Activated naive CD8-positive, alpha-beta T cell treated with anti-CD3 and anti-CD28 coated beads, Interleukin-2, amount 50 U/mL, for 16 hours (primary cell): ENCODE measurements around the gene CDCP1.

Experiments used
- DNase-seq: peaks from one replicate; pipeline ENCODE4 v3.0.0-alpha.2; 2020; ENCODE audit warnings: low read depth, low spot score

The CDCP1 gene

GRCh38 chr3:45113625-45114050, 32.5 kb downstream of the CDCP1 start:
- no peak for DNase-seq

GRCh38 chr3:45112939-45113338, 33.2 kb downstream of the CDCP1 start:
- no peak for DNase-seq

GRCh38 chr3:45110509-45110833, 35.7 kb downstream of the CDCP1 start:
- DNase-seq, result no peak

- no peak for DNase-seq
Measured at GRCh38 chr3:45109771-45110508, 36.2 kb downstream of the CDCP1 start.

GRCh38 chr3:45106874-45107273, 39.3 kb downstream of the CDCP1 start:
- DNase-seq, result no peak

GRCh38 chr3:45105855-45106671, 40.1 kb downstream of the CDCP1 start:
- DNase-seq, result peak; percentile 50

GRCh38 chr3:45104715-45105711, 41.2 kb downstream of the CDCP1 start:
- no peak for DNase-seq

- DNase-seq, result no peak
Measured at GRCh38 chr3:45103753-45104714, 42.1 kb downstream of the CDCP1 start.

- no peak for DNase-seq
Measured at GRCh38 chr3:45103334-45103733, 42.8 kb downstream of the CDCP1 start.

GRCh38 chr3:45100981-45101407, 45.2 kb downstream of the CDCP1 start:
- no peak for DNase-seq

- DNase-seq, result no peak
Measured at GRCh38 chr3:45098310-45098709, 47.9 kb downstream of the CDCP1 start.

- DNase-seq, result no peak
Measured at GRCh38 chr3:45097296-45097883, 48.8 kb downstream of the CDCP1 start.

- no peak for DNase-seq
Measured at GRCh38 chr3:45095916-45096526, 50.2 kb downstream of the CDCP1 start.

GRCh38 chr3:45093176-45093575, 53.0 kb downstream of the CDCP1 start:
- no peak for DNase-seq

GRCh38 chr3:45092132-45093031, 53.8 kb downstream of the CDCP1 start:
- DNase-seq, result no peak

GRCh38 chr3:45090855-45091254, 55.3 kb downstream of the CDCP1 start:
- no peak for DNase-seq

GRCh38 chr3:45088543-45089358, 57.4 kb downstream of the CDCP1 start:
- no peak for DNase-seq

- DNase-seq, result no peak
Measured at GRCh38 chr3:45087155-45087554, 59.0 kb downstream of the CDCP1 start.
